Measurements from ENCODE around the gene MED20.

DNA sequence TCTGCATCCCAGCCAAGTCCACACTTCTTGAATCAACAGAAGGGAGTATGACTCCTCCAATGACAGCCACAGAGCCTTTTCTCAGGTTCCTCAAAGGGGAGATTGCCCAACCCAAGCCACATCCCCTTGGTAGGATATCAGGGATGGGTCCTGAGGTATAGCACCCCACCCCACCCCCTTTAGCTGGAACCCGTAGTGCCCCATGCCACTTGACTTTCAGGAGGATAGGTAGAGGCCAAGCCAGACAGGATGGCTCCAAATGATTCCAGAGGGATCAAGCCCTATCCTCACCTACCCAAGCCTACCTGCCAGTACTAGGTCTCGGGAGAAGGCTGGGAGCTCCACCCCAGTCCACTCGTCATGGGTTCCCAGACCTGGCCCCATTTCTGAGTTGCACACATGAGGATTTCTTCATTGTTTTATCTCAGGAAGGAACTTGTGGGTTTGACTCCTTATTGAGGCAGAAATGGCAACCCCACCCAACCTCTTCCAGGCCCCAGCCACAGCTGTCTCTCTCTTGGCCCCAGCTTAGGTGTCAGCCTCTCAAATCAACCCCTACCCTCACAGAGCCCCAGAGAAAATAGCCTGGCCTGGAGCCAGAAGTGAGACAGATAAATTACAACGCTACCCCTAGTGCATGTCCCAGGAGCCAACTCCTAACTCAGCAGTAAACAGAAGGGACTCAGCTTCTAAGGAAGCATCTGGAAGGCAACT, 17.1 kb upstream of the MED20 start:
- TF ChIP-seq, protein P1, sequence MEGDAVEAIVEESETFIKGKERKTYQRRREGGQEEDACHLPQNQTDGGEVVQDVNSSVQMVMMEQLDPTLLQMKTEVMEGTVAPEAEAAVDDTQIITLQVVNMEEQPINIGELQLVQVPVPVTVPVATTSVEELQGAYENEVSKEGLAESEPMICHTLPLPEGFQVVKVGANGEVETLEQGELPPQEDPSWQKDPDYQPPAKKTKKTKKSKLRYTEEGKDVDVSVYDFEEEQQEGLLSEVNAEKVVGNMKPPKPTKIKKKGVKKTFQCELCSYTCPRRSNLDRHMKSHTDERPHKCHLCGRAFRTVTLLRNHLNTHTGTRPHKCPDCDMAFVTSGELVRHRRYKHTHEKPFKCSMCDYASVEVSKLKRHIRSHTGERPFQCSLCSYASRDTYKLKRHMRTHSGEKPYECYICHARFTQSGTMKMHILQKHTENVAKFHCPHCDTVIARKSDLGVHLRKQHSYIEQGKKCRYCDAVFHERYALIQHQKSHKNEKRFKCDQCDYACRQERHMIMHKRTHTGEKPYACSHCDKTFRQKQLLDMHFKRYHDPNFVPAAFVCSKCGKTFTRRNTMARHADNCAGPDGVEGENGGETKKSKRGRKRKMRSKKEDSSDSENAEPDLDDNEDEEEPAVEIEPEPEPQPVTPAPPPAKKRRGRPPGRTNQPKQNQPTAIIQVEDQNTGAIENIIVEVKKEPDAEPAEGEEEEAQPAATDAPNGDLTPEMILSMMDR (IDR thresholded peaks at IDR 0.05), result no peak
- TF ChIP-seq POLR2AphosphoS5 (IDR thresholded peaks at IDR 0.05; ENCODE audit: low read depth, low read length) (no peak), TCF7L2 (IDR thresholded peaks at IDR 0.05; ENCODE audit: low read depth, low read length) (no peak)

Data from Panc1 (cell line).